GM12878 (cell line): ENCODE results near the gene CDR2. TPM values are rescaled to one million over a fixed set of nuclear protein-coding genes. Genes with fewer than 3 reads are reported as not detected.
A peak's percentile ranks its signal among the peaks of the same experiment; 100 is the strongest.

Experiments
- ATF7 ChIP-seq: fragments of 450-650 bp; IDR thresholded peaks from 2 replicates; pipeline ENCODE4 v1.6.1; 2016; ENCODE audit warnings: low read depth, mild to moderate bottlenecking
- BACH1 ChIP-seq: fragments of 450-650 bp; IDR thresholded peaks from 2 replicates; pipeline ENCODE4 v1.6.1; 2017; ENCODE audit warnings: mild to moderate bottlenecking, borderline replicate concordance
- CEBPB ChIP-seq, 2 experiments: fragments of 150-350 bp in 1 of 2; IDR thresholded peaks; 2 replicates each; pipeline ENCODE4 v1.6.1; 2012 to 2014; ENCODE audit warnings: low read depth in 2 of 2, low read length in 2 of 2, borderline replicate concordance in 1 of 2, inconsistent platforms in 1 of 2
- CHD1 ChIP-seq: IDR thresholded peaks from 2 replicates; pipeline ENCODE4 v1.6.1; 2012; ENCODE audit warnings: low read depth, low read length, improper control_type of control experiment
- DPF2 ChIP-seq: fragments of 450-650 bp; IDR thresholded peaks from 2 replicates; pipeline ENCODE4 v1.6.1; 2017; ENCODE audit warnings: mild to moderate bottlenecking
- FOXK2 ChIP-seq: fragments of 450-650 bp; IDR thresholded peaks from 2 replicates; pipeline ENCODE4 v1.6.1; 2017; ENCODE audit warnings: mild to moderate bottlenecking, moderate library complexity
- FOXM1 ChIP-seq: IDR thresholded peaks from 2 replicates; pipeline ENCODE4 v1.6.1; 2012; ENCODE audit warnings: low read depth, mild to moderate bottlenecking, inconsistent platforms, low read length, moderate library complexity
- GABPA ChIP-seq: IDR thresholded peaks from 2 replicates; pipeline ENCODE4 v1.6.1; 2014; ENCODE audit warnings: antibody characterized with exemption, low read depth, mild to moderate bottlenecking, inconsistent platforms
- GATAD2B ChIP-seq: fragments of 450-650 bp; conservative IDR thresholded peaks from 2 replicates; pipeline ENCODE4 v1.6.1; 2017; ENCODE audit warnings: low read depth, mild to moderate bottlenecking, moderate library complexity
- IKZF2 ChIP-seq, 2 experiments: fragments of 450-650 bp; IDR thresholded peaks; 2 replicates each; pipeline ENCODE4 v1.6.1; 2017; ENCODE audit warnings: mild to moderate bottlenecking in 2 of 2, moderate library complexity in 2 of 2
- JUNB ChIP-seq: IDR thresholded peaks from 2 replicates; pipeline ENCODE4 v1.6.1; 2016; ENCODE audit warnings: antibody characterized with exemption, mild to moderate bottlenecking
- KAT2A ChIP-seq: conservative IDR thresholded peaks from 2 replicates; pipeline ENCODE4 v1.6.1; 2011; ENCODE audit warnings: low read depth, low read length; ENCODE audit not compliant: control insufficient read depth
- KDM1A ChIP-seq: fragments of 200-600 bp; sonication (generic); IDR thresholded peaks from 2 replicates; pipeline ENCODE4 v1.6.1; 2016; ENCODE audit warnings: borderline replicate concordance
- MEF2A ChIP-seq: IDR thresholded peaks from 2 replicates; pipeline ENCODE4 v1.6.1; 2011; ENCODE audit warnings: low read depth, mild to moderate bottlenecking, low read length, moderate library complexity; ENCODE audit not compliant: insufficient read depth
- NFXL1 ChIP-seq: fragments of 450-650 bp; IDR thresholded peaks from 2 replicates; pipeline ENCODE4 v1.6.1; 2017; ENCODE audit warnings: antibody characterized with exemption, mild to moderate bottlenecking, borderline replicate concordance
- NR2F1 ChIP-seq: fragments of 450-650 bp; conservative IDR thresholded peaks from 2 replicates; pipeline ENCODE4 v1.6.1; 2017; ENCODE audit warnings: mild to moderate bottlenecking
- RAD21 ChIP-seq: IDR thresholded peaks from 2 replicates; pipeline ENCODE4 v1.6.1; 2011; ENCODE audit warnings: mild to moderate bottlenecking, low read depth, low read length, moderate library complexity; ENCODE audit not compliant: insufficient read depth
- RB1 ChIP-seq: fragments of 450-650 bp; formaldehyde crosslinking; IDR thresholded peaks from 2 replicates; pipeline ENCODE4 v1.6.1; 2017; ENCODE audit warnings: mild to moderate bottlenecking, borderline replicate concordance
- RCOR1 ChIP-seq: conservative IDR thresholded peaks from 2 replicates; pipeline ENCODE4 v1.6.1; 2012; ENCODE audit warnings: low read depth, low read length, improper control_type of control experiment
- RELA ChIP-seq: fragments of 450-650 bp; IDR thresholded peaks from 2 replicates; pipeline ENCODE4 v1.8.0; 2014; ENCODE audit warnings: borderline replicate concordance; ENCODE audit not compliant: partially characterized antibody
- SIN3A ChIP-seq: IDR thresholded peaks from 2 replicates; pipeline ENCODE4 v1.6.1; 2012; ENCODE audit warnings: low read depth, low read length, improper control_type of control experiment
- SMARCA5 ChIP-seq: fragments of 450-650 bp; IDR thresholded peaks from 2 replicates; pipeline ENCODE4 v1.6.1; 2017; ENCODE audit warnings: mild to moderate bottlenecking
- SMC3 ChIP-seq: IDR thresholded peaks from 2 replicates; pipeline ENCODE4 v1.6.1; 2011; ENCODE audit warnings: low read length, improper control_type of control experiment, borderline replicate concordance
- SREBF1 ChIP-seq: IDR thresholded peaks from 2 replicates; pipeline ENCODE4 v1.6.1; 2012; ENCODE audit warnings: mild to moderate bottlenecking, low read length
- SUZ12 ChIP-seq: fragments of 200-600 bp; sonication (generic); IDR thresholded peaks from one replicate; pipeline ENCODE4 v1.6.1; 2018; ENCODE audit warnings: antibody characterized with exemption, mild to moderate bottlenecking; ENCODE audit not compliant: unreplicated experiment
- ZNF217 ChIP-seq: fragments of 450-650 bp; IDR thresholded peaks from 2 replicates; pipeline ENCODE4 v1.6.1; 2017; ENCODE audit warnings: antibody characterized with exemption, mild to moderate bottlenecking
- polyA plus RNA-seq, 11 experiments: library from polyadenylated mRNA; depleted of rRNA in 4 of 11; unstranded in 6 of 11; stranded (reverse) in 5 of 11; fragments of >200 nt; fragmentation: Nextera tagmentation in 4 of 11; fragmentation: Illumina TruSeq in 1 of 11; extraction: Ambion mirVana in 4 of 11; extraction: Trizol in 1 of 11; gene quantifications; 1 replicate in 1 of 11; 2 replicates in 10 of 11; pipeline versions ENCODE4 v1.2.1 to v1.2.3, GENCODE V29; 2011 to 2016; ENCODE audit warnings: inconsistent platforms in 2 of 11, missing spikeins in 2 of 11, low read depth in 1 of 11
- total RNA-seq, 4 experiments: library from RNA; depleted of rRNA in 3 of 4; stranded (reverse); fragments of >200 nt in 3 of 4; fragmentation: Illumina TruSeq in 1 of 4; extraction: Trizol in 1 of 4; gene quantifications; 2 replicates each; pipeline versions ENCODE4 v1.2.1 to v1.2.3, GENCODE V29; 2013 to 2021
- TF ChIP-seq, protein P1 (sequence below): fragments of 450-650 bp; IDR thresholded peaks from 2 replicates; pipeline ENCODE4 v1.6.1; 2017; ENCODE audit warnings: antibody characterized with exemption, mild to moderate bottlenecking, moderate library complexity
- TF ChIP-seq, protein P2 (sequence below): fragments of 450-650 bp; formaldehyde crosslinking; IDR thresholded peaks from 2 replicates; pipeline ENCODE4 v1.5.0; 2022; ENCODE audit warnings: mild to moderate bottlenecking, missing genetic modification characterization

Gene CDR2
- total and polyA plus RNA-seq, 10 of the 15 experiments (the other 5 are each of a cell fraction or from before 2014, with no cell fraction given) = 4.8 to 24.3 (median 19.2) TPM

DNA sequence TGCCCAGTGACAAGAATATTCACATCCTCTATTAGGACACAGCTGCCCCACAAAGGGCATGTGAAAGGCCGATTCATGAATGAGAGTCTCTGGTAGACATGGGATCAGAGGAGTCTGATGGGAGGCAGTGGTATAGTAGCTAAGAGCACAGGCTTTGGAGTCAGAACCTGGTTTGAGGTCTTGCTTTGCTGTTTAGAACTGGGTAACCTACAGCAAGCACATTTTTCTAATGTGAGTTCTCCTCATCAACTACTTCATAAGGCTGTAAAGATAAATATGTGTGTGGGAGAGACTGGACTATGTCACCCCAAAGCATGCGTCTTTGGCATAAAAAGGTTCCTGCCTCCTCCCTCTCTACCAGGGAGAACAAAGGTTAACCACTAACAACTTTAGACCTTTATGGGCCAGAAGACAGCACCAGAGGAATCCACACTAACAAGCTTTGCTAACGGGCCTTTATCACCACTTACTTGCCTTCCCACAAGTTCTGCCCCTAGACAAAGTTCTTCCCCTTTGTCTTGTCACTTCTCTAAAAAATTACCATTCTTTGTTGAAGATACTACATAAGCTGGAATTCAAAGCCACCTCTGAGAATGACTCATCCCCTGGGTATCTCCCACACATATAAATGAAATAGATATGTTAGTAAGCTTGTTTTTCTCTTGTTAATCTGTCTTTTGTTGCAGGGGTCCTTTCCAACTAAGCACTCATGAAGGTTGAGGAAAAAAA is 21.1 kb downstream of the CDR2 start (continued):
- TF ChIP-seq, protein P1, sequence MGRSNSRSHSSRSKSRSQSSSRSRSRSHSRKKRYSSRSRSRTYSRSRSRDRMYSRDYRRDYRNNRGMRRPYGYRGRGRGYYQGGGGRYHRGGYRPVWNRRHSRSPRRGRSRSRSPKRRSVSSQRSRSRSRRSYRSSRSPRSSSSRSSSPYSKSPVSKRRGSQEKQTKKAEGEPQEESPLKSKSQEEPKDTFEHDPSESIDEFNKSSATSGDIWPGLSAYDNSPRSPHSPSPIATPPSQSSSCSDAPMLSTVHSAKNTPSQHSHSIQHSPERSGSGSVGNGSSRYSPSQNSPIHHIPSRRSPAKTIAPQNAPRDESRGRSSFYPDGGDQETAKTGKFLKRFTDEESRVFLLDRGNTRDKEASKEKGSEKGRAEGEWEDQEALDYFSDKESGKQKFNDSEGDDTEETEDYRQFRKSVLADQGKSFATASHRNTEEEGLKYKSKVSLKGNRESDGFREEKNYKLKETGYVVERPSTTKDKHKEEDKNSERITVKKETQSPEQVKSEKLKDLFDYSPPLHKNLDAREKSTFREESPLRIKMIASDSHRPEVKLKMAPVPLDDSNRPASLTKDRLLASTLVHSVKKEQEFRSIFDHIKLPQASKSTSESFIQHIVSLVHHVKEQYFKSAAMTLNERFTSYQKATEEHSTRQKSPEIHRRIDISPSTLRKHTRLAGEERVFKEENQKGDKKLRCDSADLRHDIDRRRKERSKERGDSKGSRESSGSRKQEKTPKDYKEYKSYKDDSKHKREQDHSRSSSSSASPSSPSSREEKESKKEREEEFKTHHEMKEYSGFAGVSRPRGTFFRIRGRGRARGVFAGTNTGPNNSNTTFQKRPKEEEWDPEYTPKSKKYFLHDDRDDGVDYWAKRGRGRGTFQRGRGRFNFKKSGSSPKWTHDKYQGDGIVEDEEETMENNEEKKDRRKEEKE = no peak
- peak; percentile 51 for TF ChIP-seq DPF2
- no peak; the same call in 1 of the 2 replicates for TF ChIP-seq FOXK2
- TF ChIP-seq RCOR1 = 0 out of 2 replicates have a peak, but pooled peaks have one; percentile 44
- peak; percentile 76 to 81; a peak in 3 of 4 replicates for TF ChIP-seq IKZF2 (IDR thresholded peaks at IDR 0.05)
- TF ChIP-seq GATAD2B = 0 out of 2 replicates have a peak, but pooled peaks have one; percentile 19
- TF ChIP-seq SIN3A = no peak
- TF ChIP-seq RAD21 = no peak
- no peak; the same call in 1 of the 2 replicates for TF ChIP-seq RB1
- no peak for TF ChIP-seq RELA
- peak; percentile 65; the same call in 1 of the 2 replicates for TF ChIP-seq SMARCA5
- no peak for TF ChIP-seq SREBF1
- TF ChIP-seq NFXL1 = no peak
- TF ChIP-seq, protein P2, sequence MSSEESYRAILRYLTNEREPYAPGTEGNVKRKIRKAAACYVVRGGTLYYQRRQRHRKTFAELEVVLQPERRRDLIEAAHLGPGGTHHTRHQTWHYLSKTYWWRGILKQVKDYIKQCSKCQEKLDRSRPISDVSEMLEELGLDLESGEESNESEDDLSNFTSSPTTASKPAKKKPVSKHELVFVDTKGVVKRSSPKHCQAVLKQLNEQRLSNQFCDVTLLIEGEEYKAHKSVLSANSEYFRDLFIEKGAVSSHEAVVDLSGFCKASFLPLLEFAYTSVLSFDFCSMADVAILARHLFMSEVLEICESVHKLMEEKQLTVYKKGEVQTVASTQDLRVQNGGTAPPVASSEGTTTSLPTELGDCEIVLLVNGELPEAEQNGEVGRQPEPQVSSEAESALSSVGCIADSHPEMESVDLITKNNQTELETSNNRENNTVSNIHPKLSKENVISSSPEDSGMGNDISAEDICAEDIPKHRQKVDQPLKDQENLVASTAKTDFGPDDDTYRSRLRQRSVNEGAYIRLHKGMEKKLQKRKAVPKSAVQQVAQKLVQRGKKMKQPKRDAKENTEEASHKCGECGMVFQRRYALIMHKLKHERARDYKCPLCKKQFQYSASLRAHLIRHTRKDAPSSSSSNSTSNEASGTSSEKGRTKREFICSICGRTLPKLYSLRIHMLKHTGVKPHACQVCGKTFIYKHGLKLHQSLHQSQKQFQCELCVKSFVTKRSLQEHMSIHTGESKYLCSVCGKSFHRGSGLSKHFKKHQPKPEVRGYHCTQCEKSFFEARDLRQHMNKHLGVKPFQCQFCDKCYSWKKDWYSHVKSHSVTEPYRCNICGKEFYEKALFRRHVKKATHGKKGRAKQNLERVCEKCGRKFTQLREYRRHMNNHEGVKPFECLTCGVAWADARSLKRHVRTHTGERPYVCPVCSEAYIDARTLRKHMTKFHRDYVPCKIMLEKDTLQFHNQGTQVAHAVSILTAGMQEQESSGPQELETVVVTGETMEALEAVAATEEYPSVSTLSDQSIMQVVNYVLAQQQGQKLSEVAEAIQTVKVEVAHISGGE (CRISPR knock-in tag) = no peak
- peak; percentile 26; the same call in 1 of the 2 replicates for TF ChIP-seq BACH1
- no peak for TF ChIP-seq KDM1A
- peak; percentile 77 for TF ChIP-seq JUNB
- peak; percentile 77 for TF ChIP-seq ATF7
- no peak for TF ChIP-seq SUZ12
- TF ChIP-seq GABPA = no peak
- no peak for TF ChIP-seq SMC3
- TF ChIP-seq CEBPB (IDR thresholded peaks at IDR 0.05; ENCODE audit: borderline replicate concordance in 1 of 2, low read depth in 2 of 2, low read length in 2 of 2) = no peak
- TF ChIP-seq CHD1 = no peak
- no peak for TF ChIP-seq FOXM1
- peak; percentile 42; the same call in 1 of the 2 replicates for TF ChIP-seq ZNF217
- peak; percentile 83 for TF ChIP-seq NR2F1
- no peak for TF ChIP-seq MEF2A
- no peak for TF ChIP-seq KAT2A
